Endothelial cell of umbilical vein (primary cell): ENCODE measurements around the gene MBNL2. TPM values are rescaled to one million over a fixed set of nuclear protein-coding genes. Genes with fewer than 3 reads are reported as not detected.

ENCODE experiments used
- BruUV-seq: library from RNA; stranded (reverse); fragments of 400-500 nt; replicated peaks from 2 replicates; lab custom pipeline; 2021; lab: Mats Ljungman, UMichigan
- CTCF ChIA-PET: fragments of 300-600, 350-600 bp; sonication (Branson Sonifier 250); formaldehyde crosslinking; loops from one replicate; lab custom pipeline; 2021; ENCODE audit warnings: antibody characterized with exemption, inconsistent platforms; lab: Charles Lee
- POLR2A ChIA-PET: fragments of 300-600, 350-600 bp; sonication (Branson Sonifier 250); formaldehyde crosslinking; loops from one replicate; lab custom pipeline; 2021; ENCODE audit warnings: antibody characterized with exemption, inconsistent platforms; lab: Charles Lee
- DNase-seq: peaks from one replicate; pipeline ENCODE4 v3.0.0-alpha.2; 2011; ENCODE audit warnings: low read depth, low spot score
- FAIRE-seq: peaks from 2 replicates; lab custom pipeline; 2011; peaks lifted over from hg19 to GRCh38; lab: Jason Lieb, UNC
- H2AFZ ChIP-seq: 2 replicates; pipeline ENCODE4 v1.6.0; 2012; ENCODE audit warnings: low read depth, low read length, control low read depth, inconsistent platforms
- H3K27ac ChIP-seq: 2 replicates; pipeline ENCODE4 v1.5.1; 2011; ENCODE audit warnings: low read depth, mild to moderate bottlenecking, control low read depth, low read length, moderate library complexity; ENCODE audit not compliant: insufficient read depth
- H3K27me3 ChIP-seq, 2 experiments: 2 replicates each; pipeline versions ENCODE4 v1.6.0 to v1.6.1; 2011; ENCODE audit warnings: low read length in 2 of 2, mixed read lengths in 1 of 2; ENCODE audit not compliant: control insufficient read depth in 2 of 2, insufficient read depth in 2 of 2
- H3K36me3 ChIP-seq, 2 experiments: 2 replicates in 1 of 2; 3 replicates in 1 of 2; pipeline ENCODE4 v1.5.1; 2011; ENCODE audit warnings: low read length in 2 of 2, mild to moderate bottlenecking in 1 of 2, moderate library complexity in 1 of 2; ENCODE audit not compliant: control insufficient read depth in 2 of 2, insufficient read depth in 2 of 2; ENCODE audit errors: extremely low read depth in 1 of 2
- H3K4me1 ChIP-seq: 3 replicates; pipeline ENCODE4 v1.5.1; 2011; ENCODE audit warnings: mild to moderate bottlenecking, low read length; ENCODE audit not compliant: control insufficient read depth, insufficient read depth; ENCODE audit errors: extremely low read depth
- H3K4me2 ChIP-seq: 2 replicates; pipeline ENCODE4 v1.6.1; 2011; ENCODE audit warnings: low read length, control low read depth, mixed read lengths; ENCODE audit not compliant: insufficient read depth
- H3K4me3 ChIP-seq, 3 experiments: fragments of 200-600 bp in 1 of 3; sonication (generic), shearing (Covaris generic) in 1 of 3; replicated peaks in 1 of 3; 2 replicates each; pipeline ENCODE4 v1.5.1; 2011 to 2016; ENCODE audit warnings: control low read depth in 3 of 3, low read length in 3 of 3, mild to moderate bottlenecking in 2 of 3, inconsistent platforms in 1 of 3, low read depth in 1 of 3, moderate library complexity in 1 of 3; ENCODE audit not compliant: insufficient read depth in 1 of 3
- H3K79me2 ChIP-seq: 2 replicates; pipeline ENCODE4 v1.6.0; 2012; ENCODE audit warnings: low read length, inconsistent platforms; ENCODE audit not compliant: control insufficient read depth, insufficient read depth
- H3K9ac ChIP-seq: replicated peaks from 2 replicates; pipeline ENCODE3; 2011; ENCODE audit warnings: low read length, control low read depth; ENCODE audit not compliant: insufficient read depth; ENCODE audit errors: extremely low read depth
- H3K9me1 ChIP-seq: replicated peaks from 3 replicates; pipeline ENCODE4 v1.6.0; 2011; ENCODE audit warnings: mild to moderate bottlenecking, low read length; ENCODE audit not compliant: control insufficient read depth, insufficient read depth; ENCODE audit errors: extremely low read depth
- H3K9me3 ChIP-seq: replicated peaks from 2 replicates; pipeline ENCODE4 v1.5.1; 2012; ENCODE audit warnings: low read length, inconsistent platforms; ENCODE audit not compliant: control insufficient read depth, insufficient read depth
- H4K20me1 ChIP-seq: replicated peaks from 2 replicates; pipeline ENCODE3; 2011; ENCODE audit warnings: mild to moderate bottlenecking, low read length; ENCODE audit not compliant: control insufficient read depth, insufficient read depth; ENCODE audit errors: extremely low read depth
- EZH2 ChIP-seq: IDR thresholded peaks from 2 replicates; pipeline ENCODE4 v1.6.1; 2012; ENCODE audit warnings: borderline replicate concordance, low read depth, mild to moderate bottlenecking, moderate library complexity, low read length, inconsistent platforms; ENCODE audit not compliant: severe bottlenecking
- FOS ChIP-seq: IDR thresholded peaks from 2 replicates; pipeline ENCODE4 v1.6.1; 2011; ENCODE audit warnings: mild to moderate bottlenecking, low read length, moderate library complexity, borderline replicate concordance; ENCODE audit not compliant: insufficient read depth
- GATA2 ChIP-seq: IDR thresholded peaks from 2 replicates; pipeline ENCODE4 v1.7.0; 2011; ENCODE audit warnings: low read depth, mild to moderate bottlenecking, moderate library complexity, mixed read lengths, low read length; ENCODE audit not compliant: insufficient read length, insufficient read depth
- JUN ChIP-seq: IDR thresholded peaks from 2 replicates; pipeline ENCODE4 v1.6.1; 2011; ENCODE audit warnings: borderline replicate concordance, low read depth; ENCODE audit not compliant: insufficient read length, insufficient read depth
- MYC ChIP-seq: IDR thresholded peaks from one replicate; pipeline ENCODE4 v1.6.1; 2011; ENCODE audit warnings: mild to moderate bottlenecking, low read depth, low read length
- POLR2A ChIP-seq: IDR thresholded peaks from 2 replicates; pipeline ENCODE4 v1.6.1; 2012; ENCODE audit warnings: low read depth, mild to moderate bottlenecking, control low read depth, low read length
- POLR2AphosphoS5 ChIP-seq: IDR thresholded peaks from 2 replicates; pipeline ENCODE4 v1.6.1; 2012; ENCODE audit warnings: low read depth, mild to moderate bottlenecking, control low read depth, low read length, moderate library complexity; ENCODE audit not compliant: insufficient read depth
- dilution Hi-C: fragments of 300-500 bp; cut with MboI; formaldehyde crosslinking; loops from one replicate; pipeline ENCODE4 v1.15.0; 2019; ENCODE audit warnings: low sequenced_read_pairs; ENCODE audit not compliant: extremely low pct_ligation_motif_present
- intact Hi-C: fragments of 100-400 bp; cut with micrococcal nuclease; formaldehyde crosslinking; loops from one replicate; pipeline ENCODE4 v1.10.0; 2022
- polyA plus RNA-seq, 4 experiments: library from polyadenylated mRNA; depleted of rRNA in 3 of 4; stranded (reverse) in 3 of 4; unstranded in 1 of 4; fragments of >200 nt; gene quantifications; 2 replicates each; pipeline versions ENCODE4 v1.2.1 to v1.2.3, GENCODE V29; 2011 to 2012; ENCODE audit warnings: missing spikeins in 1 of 4
- total RNA-seq: library from RNA; stranded (reverse); gene quantifications from 2 replicates; pipeline ENCODE4 v1.2.3, GENCODE V29; 2021
- TF ChIP-seq, protein P1 (sequence below): IDR thresholded peaks from 2 replicates; pipeline ENCODE4 v1.6.1; 2011; ENCODE audit not compliant: insufficient read depth, insufficient read length
- TF ChIP-seq, protein P2 (sequence below), 2 donors: IDR thresholded peaks; 1 replicate in 1 of 2; 2 replicates in 1 of 2; pipeline ENCODE4 v1.5.1; 2011; ENCODE audit warnings: low read length in 2 of 2, mild to moderate bottlenecking in 2 of 2, moderate library complexity in 2 of 2, control low read depth in 1 of 2, inconsistent platforms in 1 of 2, low read depth in 1 of 2; ENCODE audit not compliant: insufficient read depth in 1 of 2; ENCODE audit errors: extremely low read depth in 1 of 2

Gene MBNL2
- total and polyA plus RNA-seq, 2 donors (not counting 3 experiments of a cell fraction or from before 2014, with no cell fraction given) = 32.9 to 76.5 TPM

DNA sequence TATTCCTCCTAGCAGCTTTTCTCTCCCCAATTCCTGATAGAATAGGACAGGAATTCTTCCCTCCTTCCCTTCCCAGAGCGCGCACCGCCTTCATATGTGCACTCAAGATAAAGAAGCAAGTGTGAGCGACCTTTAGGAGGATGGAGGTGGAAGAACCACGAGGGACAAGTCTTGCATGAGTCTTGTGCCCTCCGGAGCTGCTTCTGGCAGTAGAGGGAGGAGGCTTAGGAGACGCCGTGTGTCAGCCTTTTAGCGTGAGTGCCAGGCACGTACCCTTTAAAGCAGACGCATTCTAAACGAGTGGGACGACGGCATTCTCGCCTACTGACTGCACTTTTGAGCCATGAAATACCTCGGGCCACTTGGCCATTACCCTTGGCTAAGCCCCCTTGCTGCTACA is 116.4 kb downstream of the MBNL2 start:
- intact Hi-C loops = no loop called here
- peaks cover 18% of the 10 kb centered on the region for H3K4me1 ChIP-seq
- no peak for DNase-seq
- no peak overlapping the region for H2AFZ ChIP-seq
- ChIA-PET CTCF (no interaction called here), POLR2A (no interaction called here)
- peaks cover 5 to 19% of the 10 kb centered on the region in 2 experiments for H3K36me3 ChIP-seq
- no peaks in the 10 kb centered on the region for H3K9me1 ChIP-seq
- H3K9me3 ChIP-seq = no peaks in the 10 kb centered on the region
- no peaks in the 10 kb centered on the region for H3K27me3 ChIP-seq
- H4K20me1 ChIP-seq = no peaks in the 10 kb centered on the region
- FAIRE-seq = no peak
- no peak overlapping the region for H3K4me3 ChIP-seq
- H3K27ac ChIP-seq = no peak overlapping the region
- TF ChIP-seq, protein P1, sequence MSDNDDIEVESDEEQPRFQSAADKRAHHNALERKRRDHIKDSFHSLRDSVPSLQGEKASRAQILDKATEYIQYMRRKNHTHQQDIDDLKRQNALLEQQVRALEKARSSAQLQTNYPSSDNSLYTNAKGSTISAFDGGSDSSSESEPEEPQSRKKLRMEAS = no peak
- TF ChIP-seq MYC (no peak), GATA2 (no peak), POLR2A (no peak), FOS (no peak), JUN (no peak), POLR2AphosphoS5 (no peak), EZH2 (no peak)
- TF ChIP-seq, protein P2, sequence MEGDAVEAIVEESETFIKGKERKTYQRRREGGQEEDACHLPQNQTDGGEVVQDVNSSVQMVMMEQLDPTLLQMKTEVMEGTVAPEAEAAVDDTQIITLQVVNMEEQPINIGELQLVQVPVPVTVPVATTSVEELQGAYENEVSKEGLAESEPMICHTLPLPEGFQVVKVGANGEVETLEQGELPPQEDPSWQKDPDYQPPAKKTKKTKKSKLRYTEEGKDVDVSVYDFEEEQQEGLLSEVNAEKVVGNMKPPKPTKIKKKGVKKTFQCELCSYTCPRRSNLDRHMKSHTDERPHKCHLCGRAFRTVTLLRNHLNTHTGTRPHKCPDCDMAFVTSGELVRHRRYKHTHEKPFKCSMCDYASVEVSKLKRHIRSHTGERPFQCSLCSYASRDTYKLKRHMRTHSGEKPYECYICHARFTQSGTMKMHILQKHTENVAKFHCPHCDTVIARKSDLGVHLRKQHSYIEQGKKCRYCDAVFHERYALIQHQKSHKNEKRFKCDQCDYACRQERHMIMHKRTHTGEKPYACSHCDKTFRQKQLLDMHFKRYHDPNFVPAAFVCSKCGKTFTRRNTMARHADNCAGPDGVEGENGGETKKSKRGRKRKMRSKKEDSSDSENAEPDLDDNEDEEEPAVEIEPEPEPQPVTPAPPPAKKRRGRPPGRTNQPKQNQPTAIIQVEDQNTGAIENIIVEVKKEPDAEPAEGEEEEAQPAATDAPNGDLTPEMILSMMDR (IDR thresholded peaks at IDR 0.05; ENCODE audit: extremely low read depth in 1 of 2, insufficient read depth in 1 of 2, low read depth in 1 of 2, low read length in 2 of 2) = no peak
- H3K79me2 ChIP-seq = peaks cover 25% of the 10 kb centered on the region
- no peak overlapping the region for H3K9ac ChIP-seq
- H3K4me2 ChIP-seq = no peak overlapping the region
- BruUV-seq = no TSS peak
- dilution Hi-C loops = no loop called here
